Stimulated activated CD8-positive, alpha-beta memory T cell treated with anti-CD3 and anti-CD28 coated beads, Interleukin-15, amount 100 ng/mL, for 1 hour (primary cell): ENCODE measurements around the gene LPP.

Source experiments
- DNase-seq: peaks from one replicate; pipeline ENCODE4 v3.0.0-alpha.2; 2020; ENCODE audit warnings: low read depth

LPP gene

GRCh38 chr3:188274249-188274915, 120.4 kb downstream of the LPP start:
- DNase-seq = no peak

- DNase-seq = no peak
These were observed 122.4 kb downstream of the LPP start for GRCh38 chr3:188276375-188276774.

GRCh38 chr3:188278717-188279324, 124.9 kb downstream of the LPP start:
- DNase-seq = no peak

GRCh38 chr3:188279502-188280335, 125.8 kb downstream of the LPP start:
- no peak for DNase-seq

- DNase-seq = no peak
These were observed 126.7 kb downstream of the LPP start for GRCh38 chr3:188280627-188281026.

- DNase-seq = no peak
These were observed 128.9 kb downstream of the LPP start for GRCh38 chr3:188282871-188283270.

GRCh38 chr3:188283347-188283746, 129.4 kb downstream of the LPP start:
- DNase-seq = no peak

GRCh38 chr3:188284455-188285212, 130.7 kb downstream of the LPP start:
- DNase-seq = no peak

- DNase-seq = no peak
These were observed 132.1 kb downstream of the LPP start for GRCh38 chr3:188286087-188286513.

- no peak for DNase-seq
These were observed 133.4 kb downstream of the LPP start for GRCh38 chr3:188287339-188287738.

- no peak for DNase-seq
These were observed 134.0 kb downstream of the LPP start for GRCh38 chr3:188287762-188288505.

- no peak for DNase-seq
These were observed 138.3 kb downstream of the LPP start for GRCh38 chr3:188292251-188292650.

- DNase-seq = no peak
These were observed 138.9 kb downstream of the LPP start for GRCh38 chr3:188292827-188293226.

GRCh38 chr3:188294113-188294512, 140.2 kb downstream of the LPP start:
- DNase-seq = no peak

- DNase-seq = no peak
These were observed 141.0 kb downstream of the LPP start for GRCh38 chr3:188294823-188295487.

GRCh38 chr3:188295876-188296275, 141.9 kb downstream of the LPP start:
- DNase-seq = no peak

- no peak for DNase-seq
These were observed 143.0 kb downstream of the LPP start for GRCh38 chr3:188296761-188297612.

- DNase-seq = no peak
These were observed 144.6 kb downstream of the LPP start for GRCh38 chr3:188298585-188298984.

GRCh38 chr3:188299068-188299467, 145.1 kb downstream of the LPP start:
- DNase-seq = no peak

GRCh38 chr3:188299708-188300107, 145.8 kb downstream of the LPP start:
- no peak for DNase-seq
